ENCODE results near the gene C1QA.

Gene C1QA

DNA sequence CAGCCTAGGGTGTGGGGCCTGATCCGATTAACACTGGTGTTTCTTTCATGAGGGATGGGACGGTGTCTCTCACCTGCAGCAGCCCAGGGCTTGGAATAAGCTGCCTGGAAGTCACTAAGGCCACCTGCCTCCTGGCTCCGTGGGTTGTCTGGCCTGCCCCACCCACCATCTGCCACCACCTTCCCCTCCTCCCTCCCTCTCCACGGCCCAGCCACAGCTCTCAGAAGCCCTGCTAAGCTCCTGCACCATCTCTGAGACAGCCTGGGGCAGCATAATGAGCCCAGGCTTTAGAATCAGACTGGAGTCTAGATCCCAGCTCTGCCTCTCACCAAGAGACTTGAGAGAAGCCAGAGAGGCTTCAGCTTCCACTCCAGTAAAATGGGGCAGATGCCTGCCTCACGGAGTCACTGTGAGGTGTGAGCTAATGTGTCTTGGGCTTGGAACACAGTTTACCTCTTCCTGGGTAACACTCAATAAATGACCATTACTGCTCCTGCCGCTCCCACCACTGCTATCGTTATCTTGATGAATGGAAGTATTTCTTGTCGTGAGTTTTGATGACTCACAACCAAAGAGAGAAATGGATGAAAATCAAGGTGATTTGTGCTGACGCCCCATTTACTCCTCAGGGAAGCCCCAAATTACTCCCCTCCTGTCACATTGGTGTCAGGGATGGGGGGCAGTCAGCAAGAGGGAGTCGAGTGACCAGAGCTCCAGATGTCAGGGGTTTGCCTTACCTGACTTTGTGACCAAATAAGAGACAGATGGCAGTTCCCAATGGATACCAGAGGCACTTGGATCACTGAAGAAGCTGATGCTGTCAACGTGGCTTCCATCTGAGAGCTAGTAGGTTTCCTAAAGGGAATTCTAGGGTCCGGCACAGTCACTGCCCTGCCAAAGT lies 23.5 kb upstream of the C1QA start:
- DNase-seq (ENCODE audit: low read depth) = no peak

DNA sequence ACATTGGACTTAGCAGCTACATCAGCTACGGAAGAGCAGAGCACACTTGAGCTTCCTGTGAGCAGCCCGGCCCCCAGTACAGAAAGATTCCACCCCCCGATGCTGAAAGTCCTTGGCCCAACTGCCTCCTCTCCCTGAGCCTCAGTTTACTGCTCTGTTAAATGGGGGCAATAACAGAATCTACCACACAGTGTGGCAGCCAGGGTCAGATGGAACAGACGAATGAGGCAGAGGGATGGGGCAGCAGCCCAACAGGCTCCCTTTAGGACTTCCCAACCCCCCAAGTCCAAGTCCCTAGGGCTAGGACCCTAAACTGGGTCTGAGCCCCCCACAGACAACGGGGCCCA lies 22.9 kb upstream of the C1QA start:
- no peak for DNase-seq (ENCODE audit: low read depth)

DNA sequence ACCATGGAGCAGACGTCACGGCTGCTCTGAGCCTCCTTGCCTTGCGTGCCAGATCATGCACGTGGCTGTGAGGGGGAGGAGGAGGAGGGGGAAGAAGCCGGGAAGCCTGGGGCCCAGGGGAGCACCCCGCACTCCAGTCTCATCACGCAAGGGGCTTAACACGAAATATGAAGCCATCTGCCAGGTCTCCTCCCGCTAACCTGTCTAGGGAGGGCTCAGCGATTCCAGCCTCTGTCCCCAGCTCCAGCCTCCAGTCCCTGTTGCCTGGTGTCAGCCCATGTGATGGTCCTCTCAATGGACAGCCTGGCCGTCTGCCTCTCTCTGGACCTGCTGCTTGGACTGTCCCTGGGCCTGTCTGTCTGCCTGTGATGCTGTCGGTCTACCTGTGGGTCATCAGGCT lies 22.5 kb upstream of the C1QA start:
- no peak for DNase-seq (ENCODE audit: low read depth)

DNA sequence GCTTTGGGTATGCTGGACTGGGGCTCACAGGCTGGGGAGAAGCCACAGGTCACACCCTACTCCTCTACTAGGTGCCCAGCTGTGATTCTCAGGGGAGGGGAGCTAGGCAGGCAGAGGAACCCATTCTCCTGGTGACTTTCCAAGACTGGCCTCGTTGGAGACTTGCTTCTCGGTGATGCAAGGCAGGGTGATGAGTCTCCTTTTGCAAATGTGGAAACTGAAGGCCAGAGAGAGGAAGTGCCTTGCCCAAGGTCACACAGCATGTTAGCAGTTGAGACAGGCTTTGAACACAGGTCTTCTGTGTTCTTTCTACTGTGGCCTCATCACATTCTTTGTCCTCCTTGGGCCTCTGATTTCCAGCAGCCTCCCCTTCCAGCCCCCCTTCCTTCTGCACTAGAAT lies 20.5 kb upstream of the C1QA start:
- DNase-seq (ENCODE audit: low read depth) = no peak

DNA sequence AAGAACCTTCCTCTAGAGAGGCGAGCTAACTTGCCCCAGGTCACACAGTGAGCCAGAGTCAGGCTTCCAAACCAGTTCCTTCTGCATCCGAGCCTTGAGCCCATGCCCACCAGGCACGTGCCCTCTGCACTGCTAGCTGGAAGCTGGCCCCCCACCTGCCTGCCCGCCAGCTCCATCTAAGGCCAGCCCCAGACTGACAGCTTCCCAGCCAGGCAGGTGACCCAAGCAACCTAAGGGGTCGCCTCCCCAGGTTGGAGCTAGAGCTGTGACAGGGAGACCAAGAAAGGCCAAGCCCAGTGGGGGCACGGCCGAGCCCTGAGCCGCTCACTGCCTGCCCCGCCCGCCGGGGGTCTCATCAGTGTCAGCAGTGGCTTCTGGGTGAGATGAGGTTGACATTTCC lies 19.9 kb upstream of the C1QA start:
- no peak for DNase-seq (ENCODE audit: low read depth)

DNA sequence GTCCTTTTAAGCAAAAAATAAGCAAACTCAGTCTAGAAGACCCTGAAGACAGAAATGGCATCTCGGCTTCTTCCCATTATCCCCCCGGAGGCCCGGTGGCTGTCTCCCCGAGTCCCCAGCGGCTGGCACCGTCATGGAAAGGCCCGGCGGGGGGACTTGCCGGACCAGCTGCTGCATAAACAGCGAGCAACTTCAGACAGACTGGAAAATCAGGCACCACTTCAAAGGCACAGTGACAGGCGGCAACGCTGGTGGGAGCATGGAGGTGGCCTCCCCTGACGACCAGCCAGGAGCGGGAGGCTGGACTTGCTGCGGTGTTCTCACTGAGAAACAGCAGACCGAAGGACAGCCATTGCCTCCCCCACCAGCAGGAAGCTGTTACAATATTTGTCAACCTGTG lies 18.4 kb upstream of the C1QA start:
- DNase-seq (ENCODE audit: low read depth) = no peak

DNA sequence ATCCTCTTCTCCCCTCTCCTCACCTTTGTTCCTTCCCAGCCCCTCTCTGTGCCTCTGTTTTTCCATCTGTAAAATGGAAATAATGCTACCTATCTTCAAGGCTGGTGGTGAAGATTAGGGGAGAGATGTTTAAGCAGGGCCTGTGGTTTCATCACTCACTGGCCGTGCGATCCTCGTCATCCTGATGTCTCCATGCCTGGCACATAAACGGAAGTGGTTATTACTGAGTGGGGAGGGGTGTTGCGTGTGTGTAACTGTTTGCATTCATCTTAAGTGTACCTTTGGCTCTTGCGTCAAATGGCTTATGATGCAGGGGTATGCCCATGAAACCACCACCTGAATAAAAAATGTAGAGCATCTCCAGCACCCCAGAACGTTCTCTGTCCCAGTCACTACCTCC lies 17.2 kb upstream of the C1QA start:
- no peak for DNase-seq (ENCODE audit: low read depth)

DNA sequence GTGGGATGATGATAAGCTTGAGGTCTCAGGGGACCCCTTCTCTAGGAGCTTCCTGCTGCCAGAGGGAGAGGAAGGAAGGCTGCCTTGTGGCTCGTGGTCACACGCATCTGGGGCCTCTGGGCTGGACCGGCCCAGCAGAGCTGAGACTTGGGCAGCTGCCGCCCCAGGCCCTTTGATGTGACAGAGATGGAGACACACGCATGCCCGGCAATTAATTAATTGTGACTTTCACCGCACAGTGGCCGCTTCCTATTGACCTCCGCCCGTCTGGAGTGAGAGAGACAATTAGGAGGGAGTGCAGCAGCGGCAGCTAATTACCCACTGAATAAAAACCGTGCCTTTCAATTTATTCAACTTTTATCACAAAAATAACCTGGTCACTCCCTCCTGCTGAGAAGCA lies 16.6 kb upstream of the C1QA start:
- no peak for DNase-seq (ENCODE audit: low read depth)

DNA sequence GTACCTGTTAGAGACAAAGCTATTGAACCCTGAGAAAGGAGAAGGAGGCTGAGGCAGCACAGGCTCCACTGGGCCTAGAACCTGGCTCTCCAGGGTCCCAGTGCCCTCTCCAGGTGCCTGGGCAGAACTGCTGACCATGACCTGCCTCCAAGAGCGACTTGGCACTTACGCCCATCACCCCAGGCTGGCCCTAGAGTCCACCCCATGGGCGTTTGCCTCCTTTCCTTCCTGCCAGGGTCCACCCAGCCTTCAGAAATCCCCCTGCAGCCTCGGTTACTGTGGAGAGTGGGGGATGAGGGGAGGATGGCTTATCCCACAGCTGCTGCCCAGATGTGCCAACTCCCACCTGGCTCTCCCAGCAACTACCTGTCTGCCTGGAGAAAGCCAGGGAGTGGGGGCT lies 14.7 kb upstream of the C1QA start:
- no peak for DNase-seq (ENCODE audit: low read depth)

DNA sequence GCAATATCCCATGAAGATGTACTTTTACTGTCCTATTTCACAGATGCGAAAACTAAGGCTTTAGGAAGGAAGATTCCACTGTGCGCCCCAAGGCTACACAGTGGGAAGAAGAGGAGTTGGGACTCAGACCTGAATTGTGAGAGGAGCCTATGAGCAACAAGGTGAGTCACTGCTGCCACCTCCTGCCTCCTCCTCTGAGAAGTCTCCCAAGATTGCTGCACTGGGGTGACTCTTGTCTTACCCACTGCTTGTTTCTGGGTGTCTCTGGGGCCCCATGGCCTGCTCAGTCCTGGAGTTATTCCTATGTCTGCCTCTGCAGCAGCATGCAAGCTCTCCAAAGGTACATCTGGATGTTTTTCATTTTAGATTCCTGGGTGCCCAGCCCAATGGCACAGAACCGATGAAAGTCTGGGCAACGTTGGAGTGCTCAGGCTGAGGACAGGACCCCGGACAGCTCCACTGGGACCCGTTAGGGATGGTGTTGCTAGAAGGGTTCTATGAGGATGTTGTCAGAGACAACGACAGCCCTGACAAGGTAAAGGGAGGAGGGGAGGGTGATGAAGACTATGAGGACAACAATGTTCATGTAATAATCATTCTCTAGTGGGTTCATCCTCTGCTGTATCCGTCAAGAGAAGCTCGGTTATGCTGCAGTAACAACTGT lies 11.0 kb upstream of the C1QA start:
- DNase-seq (ENCODE audit: low read depth) = no peak

DNA sequence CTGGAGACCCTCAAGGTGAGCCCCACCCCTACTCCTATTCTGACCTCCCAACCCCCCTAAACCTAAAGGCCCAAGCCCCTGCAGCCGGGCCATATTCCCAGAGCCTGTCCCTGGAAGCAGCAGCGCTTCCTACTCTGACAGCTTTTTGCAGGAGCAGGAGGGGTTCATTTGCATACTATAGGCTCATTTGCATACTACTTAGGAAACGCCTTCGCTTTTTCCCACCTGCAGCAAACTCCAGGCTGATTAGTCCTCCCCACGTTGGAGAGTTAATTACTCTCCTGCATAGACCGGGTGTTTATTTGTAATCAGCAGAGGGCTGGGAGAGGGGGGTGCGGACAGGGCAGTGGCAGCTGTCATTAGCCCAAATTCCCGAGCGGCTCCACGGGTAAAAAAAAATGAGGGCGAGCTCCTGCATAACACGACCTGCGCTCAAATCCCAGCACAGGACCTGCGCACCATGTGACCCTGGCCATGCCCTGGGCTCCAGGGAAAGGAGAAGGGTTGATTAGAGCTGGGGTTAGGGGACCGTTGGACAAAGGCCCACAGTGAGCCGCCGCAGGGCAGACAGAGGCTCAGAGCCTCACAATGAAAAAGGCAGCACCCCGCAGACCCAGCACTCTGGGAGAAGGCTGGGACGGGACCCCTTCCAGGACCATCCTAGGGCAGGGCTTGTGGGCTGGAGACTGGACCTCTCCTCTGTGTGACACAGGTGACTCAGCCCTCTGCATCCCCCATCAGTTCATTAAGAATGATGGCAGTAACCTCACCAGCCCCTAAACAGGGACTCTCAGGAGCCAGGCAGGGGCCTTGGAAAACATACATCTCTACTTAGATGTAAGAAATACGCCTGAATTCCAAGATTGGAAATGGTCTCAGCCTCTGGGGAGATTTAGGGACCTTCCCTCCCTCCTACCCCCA lies 9.9 kb upstream of the C1QA start:
- no peak for DNase-seq (ENCODE audit: low read depth)

DNA sequence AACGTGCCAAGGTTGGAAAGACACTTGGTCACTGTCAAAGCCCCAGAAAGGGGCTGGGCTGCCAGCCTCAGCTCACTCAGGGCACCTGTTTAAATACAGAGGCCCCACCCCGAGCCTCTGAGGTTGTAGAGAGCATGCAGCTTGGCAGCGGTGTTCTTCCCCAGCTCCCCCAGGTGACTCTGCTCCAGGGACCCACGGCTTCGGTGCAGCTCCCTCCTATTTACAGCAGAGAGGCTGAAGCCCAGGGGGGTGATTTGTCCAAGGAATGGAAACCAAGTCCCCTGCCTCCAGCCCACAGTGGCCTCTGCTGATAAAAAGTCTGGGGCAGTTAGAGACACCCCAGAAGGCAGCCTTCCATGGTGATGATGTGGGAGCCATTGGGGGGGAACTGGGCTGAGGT lies 9.1 kb upstream of the C1QA start:
- no peak for DNase-seq (ENCODE audit: low read depth)

DNA sequence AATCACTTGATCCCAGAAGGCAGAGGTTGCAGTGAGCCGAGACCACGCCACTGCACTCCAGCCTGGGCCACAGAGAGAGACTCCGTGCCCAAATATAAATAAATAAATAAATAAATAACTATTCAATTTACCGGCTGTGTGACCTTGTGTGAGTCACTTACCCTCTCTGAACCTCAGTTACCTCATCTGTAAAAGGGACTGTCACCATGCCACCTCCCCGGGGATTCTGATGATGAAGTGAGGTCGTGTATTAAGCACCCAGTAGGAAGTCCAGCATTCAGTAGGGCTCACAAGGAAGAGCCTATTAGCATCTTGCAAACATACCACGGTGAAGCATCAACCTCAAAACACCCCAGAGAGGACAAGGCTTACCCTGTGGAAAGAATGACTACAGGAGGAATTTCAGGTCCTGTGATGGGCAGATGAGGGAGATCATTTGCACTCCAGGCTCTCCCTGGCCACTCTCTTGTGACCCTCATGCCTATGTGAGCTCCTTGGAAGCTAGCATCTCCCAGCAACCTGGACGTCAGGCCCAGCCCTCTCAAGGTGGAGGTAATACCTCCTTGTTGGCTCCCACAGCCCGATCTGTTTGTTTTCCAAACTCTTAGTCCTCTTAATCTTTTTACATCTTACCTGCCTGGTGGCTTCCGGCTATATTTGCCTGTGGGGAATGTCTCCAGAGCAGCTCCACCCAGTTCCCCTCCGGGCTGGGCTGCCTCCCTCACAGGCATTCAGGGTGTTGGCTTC lies 7.6 kb upstream of the C1QA start:
- DNase-seq (ENCODE audit: low read depth) = no peak

DNA sequence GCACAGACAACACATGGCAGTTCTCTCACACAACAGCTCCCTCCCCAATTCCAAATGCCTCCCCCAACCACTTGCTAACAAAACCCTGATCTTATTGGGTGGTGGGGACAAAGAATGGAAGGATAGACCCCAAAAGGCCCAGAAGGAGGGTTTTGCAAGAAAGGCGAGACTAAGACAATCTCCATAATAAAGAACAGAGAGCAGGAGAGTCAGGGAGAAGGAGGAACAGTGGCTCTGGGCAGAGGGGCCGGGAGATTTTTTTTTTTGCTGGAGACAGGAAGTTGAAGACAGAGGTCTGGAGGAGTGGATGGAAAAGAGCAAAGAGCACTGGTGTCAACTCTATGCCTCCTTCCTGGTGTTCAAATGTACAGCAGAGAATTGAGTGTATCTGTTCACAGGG lies 6.5 kb upstream of the C1QA start:
- no peak for DNase-seq (ENCODE audit: low read depth)

DNA sequence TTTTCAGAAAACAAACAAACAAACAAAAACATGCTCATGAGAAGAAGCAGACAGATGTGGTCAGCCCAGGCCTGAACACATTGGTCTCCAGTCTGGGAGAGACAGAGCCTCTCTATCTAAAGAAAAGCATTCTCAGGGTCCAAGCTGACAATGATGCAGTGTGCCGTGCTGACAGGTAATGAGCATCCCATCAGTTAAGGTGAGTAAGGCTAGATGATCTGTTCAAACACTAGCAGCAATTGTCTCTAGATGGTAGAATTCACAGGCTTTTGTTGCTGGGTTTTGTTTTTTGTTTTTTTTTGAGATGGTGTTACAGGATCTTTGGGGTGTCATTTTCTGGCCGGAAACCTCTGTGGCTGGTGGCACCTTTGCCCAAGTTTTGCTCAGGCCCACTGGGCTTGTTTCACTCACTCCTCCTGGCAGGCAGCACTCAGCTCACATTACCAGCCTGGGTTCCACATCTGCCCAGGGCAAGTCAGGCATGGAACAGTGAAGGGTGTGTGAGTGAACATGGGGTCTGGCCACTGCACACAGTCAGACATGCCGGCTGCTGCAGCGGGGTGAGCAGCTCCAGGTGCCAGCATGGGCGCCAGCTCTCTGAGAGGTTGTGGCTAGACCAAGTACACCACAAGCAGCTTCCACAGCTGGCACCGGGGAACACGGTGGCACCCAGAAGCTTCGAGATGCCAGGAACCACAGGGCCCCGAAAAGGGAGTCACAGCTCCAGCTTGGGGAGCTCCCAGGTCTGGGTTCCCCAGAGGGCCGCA lies 2.5 kb upstream of the C1QA start:
- no peak for DNase-seq (ENCODE audit: low read depth)

DNA sequence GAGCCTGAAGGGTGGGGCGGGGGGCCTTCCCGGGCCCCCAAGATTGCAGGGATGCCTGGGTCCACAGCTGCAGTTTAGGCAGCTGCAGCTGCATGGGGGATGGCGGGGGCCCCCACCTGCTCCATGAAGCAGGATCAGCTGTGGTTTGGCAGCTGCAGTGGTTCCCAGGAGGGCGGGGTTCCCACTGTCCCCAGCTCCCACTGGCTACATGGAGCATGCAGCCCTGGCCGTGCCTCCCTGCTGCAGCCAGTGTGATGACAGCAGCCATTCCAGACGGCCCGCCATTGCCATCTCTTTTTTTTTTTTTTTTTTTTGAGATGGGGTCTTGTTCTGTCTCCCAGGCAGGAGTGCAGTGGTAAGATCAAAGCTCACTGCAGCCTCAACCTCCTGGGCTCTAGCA lies 992 bp upstream of the C1QA start:
- no peak for DNase-seq (ENCODE audit: low read depth)

DNA sequence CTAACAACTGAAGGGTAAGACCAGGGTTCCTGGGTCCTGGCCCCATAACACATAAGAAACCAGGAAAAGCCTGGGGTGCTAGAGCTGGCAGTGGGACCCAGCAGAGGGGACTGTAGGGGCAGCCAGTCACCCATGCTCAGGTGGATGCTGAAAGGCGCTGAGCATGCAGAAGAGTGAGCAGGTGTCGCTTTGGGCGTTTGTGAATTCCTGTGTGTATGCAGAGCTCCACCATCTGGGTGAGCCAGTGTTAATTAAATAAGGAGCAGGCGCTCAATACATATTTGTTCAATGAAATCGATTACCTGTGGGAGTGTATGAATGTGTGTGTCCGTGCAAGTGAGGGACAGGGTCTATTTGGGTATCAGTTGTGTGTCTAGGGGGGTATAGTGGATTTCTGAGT lies 499 bp downstream of the C1QA start:
- DNase-seq (ENCODE audit: low read depth) = no peak

DNA sequence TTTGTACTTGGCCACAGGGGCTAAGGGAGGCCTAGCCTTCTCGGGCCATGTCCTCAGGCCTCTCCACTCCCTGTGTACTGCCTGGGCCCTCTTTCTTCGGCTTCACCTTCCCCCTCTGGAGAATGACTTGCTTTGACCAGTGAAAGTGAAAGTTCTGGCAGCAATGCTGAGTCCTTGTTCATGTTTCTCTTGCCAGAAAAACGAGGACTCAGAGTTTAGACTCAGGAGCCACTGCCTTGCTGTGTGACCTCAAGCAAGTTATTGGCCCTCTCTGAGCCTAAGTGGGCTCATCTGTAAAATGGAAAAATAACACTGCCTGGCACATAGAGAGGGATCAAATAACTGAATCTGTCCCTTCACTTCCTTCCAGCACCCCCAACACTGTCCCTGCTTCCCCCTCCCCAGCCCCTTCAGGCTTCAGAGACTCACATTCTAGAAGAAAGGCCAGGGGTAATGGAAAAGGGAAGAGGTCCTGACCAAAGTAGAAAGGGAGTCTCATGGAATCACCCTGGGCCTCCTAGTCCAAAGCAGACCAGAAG lies 1.5 kb downstream of the C1QA start:
- DNase-seq (ENCODE audit: low read depth) = no peak

DNA sequence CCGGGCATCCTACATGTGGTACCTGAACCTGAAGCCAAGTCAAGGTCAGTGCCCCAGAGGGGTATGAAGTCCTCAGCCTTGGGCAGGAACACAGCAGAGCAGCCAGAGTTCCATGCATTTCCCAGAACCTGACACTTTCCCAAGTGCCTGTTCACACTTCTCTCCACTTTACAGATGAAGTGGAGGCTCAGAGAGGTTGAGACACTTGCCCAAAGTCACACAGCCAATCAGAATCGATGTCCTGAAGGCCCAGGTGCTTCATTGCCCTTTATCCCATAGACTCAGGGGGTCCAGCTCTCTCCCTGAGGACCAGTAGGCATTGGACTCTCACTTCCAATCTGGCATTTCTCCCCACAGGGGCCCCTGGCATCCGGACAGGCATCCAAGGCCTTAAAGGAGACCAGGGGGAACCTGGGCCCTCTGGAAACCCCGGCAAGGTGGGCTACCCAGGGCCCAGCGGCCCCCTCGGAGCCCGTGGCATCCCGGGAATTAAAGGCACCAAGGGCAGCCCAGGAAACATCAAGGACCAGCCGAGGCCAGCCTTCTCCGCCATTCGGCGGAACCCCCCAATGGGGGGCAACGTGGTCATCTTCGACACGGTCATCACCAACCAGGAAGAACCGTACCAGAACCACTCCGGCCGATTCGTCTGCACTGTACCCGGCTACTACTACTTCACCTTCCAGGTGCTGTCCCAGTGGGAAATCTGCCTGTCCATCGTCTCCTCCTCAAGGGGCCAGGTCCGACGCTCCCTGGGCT lies 2.2 kb downstream of the C1QA start:
- no peak for DNase-seq (ENCODE audit: low read depth)

DNA sequence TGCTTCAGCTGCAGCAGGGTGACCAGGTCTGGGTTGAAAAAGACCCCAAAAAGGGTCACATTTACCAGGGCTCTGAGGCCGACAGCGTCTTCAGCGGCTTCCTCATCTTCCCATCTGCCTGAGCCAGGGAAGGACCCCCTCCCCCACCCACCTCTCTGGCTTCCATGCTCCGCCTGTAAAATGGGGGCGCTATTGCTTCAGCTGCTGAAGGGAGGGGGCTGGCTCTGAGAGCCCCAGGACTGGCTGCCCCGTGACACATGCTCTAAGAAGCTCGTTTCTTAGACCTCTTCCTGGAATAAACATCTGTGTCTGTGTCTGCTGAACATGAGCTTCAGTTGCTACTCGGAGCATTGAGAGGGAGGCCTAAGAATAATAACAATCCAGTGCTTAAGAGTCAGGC lies 2.9 kb downstream of the C1QA start:
- no peak for DNase-seq (ENCODE audit: low read depth)
